Measurements from ENCODE around the gene KCNQ1OT1.

Gene KCNQ1OT1

GRCh38 chr11:2591805-2592204 lies 108.0 kb downstream of the KCNQ1OT1 start:
- Histone ChIP-seq H3F3A (ENCODE audit: low read depth) (no peaks in the 10 kb centered on the region), H3K27me3 (ENCODE audit: insufficient read depth, low read length, poor library complexity, severe bottlenecking) (no peaks in the 10 kb centered on the region), H3K9me3 (ENCODE audit: insufficient read depth, low read depth, low read length) (no peaks in the 10 kb centered on the region), H3K9ac (ENCODE audit: low read depth, low read length, poor library complexity, severe bottlenecking) (no peak overlapping the region), H3K79me2 (ENCODE audit: insufficient read depth, low read length) (no peaks in the 10 kb centered on the region), H3K4me2 (ENCODE audit: low read depth, low read length, poor library complexity, severe bottlenecking) (no peak overlapping the region), H4K20me1 (ENCODE audit: insufficient read depth, low read length, poor library complexity, severe bottlenecking) (no peaks in the 10 kb centered on the region), H3K4me1 (ENCODE audit: insufficient read depth, low read length, poor library complexity, severe bottlenecking) (no peaks in the 10 kb centered on the region), H3K36me3 (ENCODE audit: insufficient read depth, low read length) (no peaks in the 10 kb centered on the region), H3K4me3 (ENCODE audit: low read length, poor library complexity, severe bottlenecking) (no peak overlapping the region), H2AFZ (ENCODE audit: low read length) (no peak overlapping the region), H3K9me2 (replicated peaks; ENCODE audit: low read depth, low read length) (no peaks in the 10 kb centered on the region)
- TF ChIP-seq EZH2phosphoT487 (IDR thresholded peaks at IDR 0.05; ENCODE audit: borderline replicate concordance): no peak
- TF ChIP-seq CTCF (conservative IDR thresholded peaks at IDR 0.05; ENCODE audit: low read length): no peak

- Histone ChIP-seq H3K4me1 (ENCODE audit: insufficient read depth, low read length, poor library complexity, severe bottlenecking) (no peaks in the 10 kb centered on the region), H3K79me2 (ENCODE audit: insufficient read depth, low read length) (no peaks in the 10 kb centered on the region), H3K4me3 (ENCODE audit: low read length, poor library complexity, severe bottlenecking) (no peak overlapping the region), H3F3A (ENCODE audit: low read depth) (no peaks in the 10 kb centered on the region), H3K9me2 (replicated peaks; ENCODE audit: low read depth, low read length) (no peaks in the 10 kb centered on the region), H4K20me1 (ENCODE audit: insufficient read depth, low read length, poor library complexity, severe bottlenecking) (no peaks in the 10 kb centered on the region), H3K36me3 (ENCODE audit: insufficient read depth, low read length) (no peaks in the 10 kb centered on the region), H3K9ac (ENCODE audit: low read depth, low read length, poor library complexity, severe bottlenecking) (no peak overlapping the region), H2AFZ (ENCODE audit: low read length) (no peak overlapping the region), H3K4me2 (ENCODE audit: low read depth, low read length, poor library complexity, severe bottlenecking) (no peak overlapping the region), H3K27me3 (ENCODE audit: insufficient read depth, low read length, poor library complexity, severe bottlenecking) (no peaks in the 10 kb centered on the region), H3K9me3 (ENCODE audit: insufficient read depth, low read depth, low read length) (no peaks in the 10 kb centered on the region)
- TF ChIP-seq CTCF (conservative IDR thresholded peaks at IDR 0.05; ENCODE audit: low read length) (no peak), EZH2phosphoT487 (IDR thresholded peaks at IDR 0.05; ENCODE audit: borderline replicate concordance) (no peak)
These were observed 108.6 kb downstream of the KCNQ1OT1 start for GRCh38 chr11:2590965-2591754.

DNA sequence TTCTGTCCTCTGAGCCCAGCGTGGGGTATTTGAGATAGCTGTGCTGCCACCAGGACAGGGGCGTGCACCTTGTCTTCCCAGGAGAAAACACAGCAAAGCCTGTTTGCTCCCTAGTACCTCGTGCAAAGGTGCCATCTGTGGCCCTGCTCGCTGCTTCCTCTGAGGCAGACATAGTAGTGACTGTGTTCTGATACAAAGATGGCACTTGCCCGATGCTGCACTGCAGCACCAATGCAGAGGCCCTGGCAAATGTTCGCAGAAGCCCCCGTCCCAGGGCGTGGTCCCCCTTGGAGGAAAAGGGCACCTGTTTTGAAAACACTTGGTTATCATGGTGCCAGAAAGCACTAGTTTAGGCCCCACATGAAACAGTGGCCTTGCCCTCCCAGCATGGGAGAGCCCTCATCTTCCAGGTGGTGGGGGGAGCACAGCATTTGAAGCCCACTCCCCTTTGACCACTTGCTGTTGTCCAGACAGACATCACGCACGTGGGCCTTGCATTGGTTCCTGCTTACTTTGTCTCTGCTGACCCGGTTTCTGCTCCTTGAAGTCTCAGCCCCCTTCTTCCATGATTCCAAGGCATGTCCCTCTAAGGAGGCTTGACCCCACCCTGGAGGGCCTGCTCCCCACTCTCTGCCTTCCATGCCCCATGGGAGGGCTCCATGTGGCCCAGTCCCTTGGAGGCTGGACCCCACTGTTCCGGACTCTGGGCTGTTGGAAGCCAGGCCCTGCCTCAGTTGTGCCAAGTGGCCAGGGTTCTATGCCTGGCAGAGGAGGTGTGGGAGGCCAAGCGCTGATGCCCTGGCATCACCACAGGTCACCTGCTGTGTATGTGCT lies 109.4 kb downstream of the KCNQ1OT1 start:
- no peaks in the 10 kb centered on the region for H3K79me2 ChIP-seq (ENCODE audit: insufficient read depth, low read length)
- no peaks in the 10 kb centered on the region for H3K9me3 ChIP-seq (ENCODE audit: insufficient read depth, low read depth, low read length)
- H4K20me1 ChIP-seq (ENCODE audit: insufficient read depth, low read length, poor library complexity, severe bottlenecking): no peaks in the 10 kb centered on the region
- no peaks in the 10 kb centered on the region for H3K36me3 ChIP-seq (ENCODE audit: insufficient read depth, low read length)
- TF ChIP-seq CTCF (conservative IDR thresholded peaks at IDR 0.05; ENCODE audit: low read length): no peak
- no peak for TF ChIP-seq EZH2phosphoT487 (IDR thresholded peaks at IDR 0.05; ENCODE audit: borderline replicate concordance)
- no peak overlapping the region for H3K9ac ChIP-seq (ENCODE audit: low read depth, low read length, poor library complexity, severe bottlenecking)
- no peaks in the 10 kb centered on the region for H3F3A ChIP-seq (ENCODE audit: low read depth)
- H2AFZ ChIP-seq (ENCODE audit: low read length): no peak overlapping the region
- no peaks in the 10 kb centered on the region for H3K27me3 ChIP-seq (ENCODE audit: insufficient read depth, low read length, poor library complexity, severe bottlenecking)
- H3K9me2 ChIP-seq (replicated peaks; ENCODE audit: low read depth, low read length): no peaks in the 10 kb centered on the region
- no peak overlapping the region for H3K4me2 ChIP-seq (ENCODE audit: low read depth, low read length, poor library complexity, severe bottlenecking)
- H3K4me3 ChIP-seq (ENCODE audit: low read length, poor library complexity, severe bottlenecking): no peak overlapping the region
- no peaks in the 10 kb centered on the region for H3K4me1 ChIP-seq (ENCODE audit: insufficient read depth, low read length, poor library complexity, severe bottlenecking)

Measured in Loucy (cell line).